NCI-H82 treated with DMSO at 0.1 percent for 48 hours (cell line): ENCODE results near the gene ABCA7.

Source experiments
- DNase-seq: peaks from one replicate; lab custom pipeline; 2025; ENCODE audit not compliant: unreplicated experiment; lab: John Stamatoyannopoulos, UW

The ABCA7 gene

GRCh38 chr19:1040476-1041271 is 767 bp downstream of the ABCA7 start:
- DNase-seq = peak; percentile 89

- no peak for DNase-seq
These were observed 1.4 kb downstream of the ABCA7 start for GRCh38 chr19:1041272-1041834.

GRCh38 chr19:1041835-1042685 is 2.2 kb downstream of the ABCA7 start:
- DNase-seq = no peak

GRCh38 chr19:1042689-1043511 is 3.0 kb downstream of the ABCA7 start:
- no peak for DNase-seq

GRCh38 chr19:1045247-1045603 is 5.3 kb downstream of the ABCA7 start:
- no peak for DNase-seq

- DNase-seq = no peak
These were observed 6.3 kb downstream of the ABCA7 start for GRCh38 chr19:1046117-1046626.

GRCh38 chr19:1046836-1047695 is 7.2 kb downstream of the ABCA7 start:
- DNase-seq = no peak

GRCh38 chr19:1047696-1048147 is 7.8 kb downstream of the ABCA7 start:
- DNase-seq = no peak

- DNase-seq = no peak
These were observed 9.2 kb downstream of the ABCA7 start for GRCh38 chr19:1049106-1049505.

- DNase-seq = no peak
These were observed 9.9 kb downstream of the ABCA7 start for GRCh38 chr19:1049800-1050199.

- DNase-seq = no peak
These were observed 11.3 kb downstream of the ABCA7 start for GRCh38 chr19:1050989-1051788.

GRCh38 chr19:1051791-1052190 is 11.9 kb downstream of the ABCA7 start:
- DNase-seq = no peak

GRCh38 chr19:1052349-1052975 is 12.6 kb downstream of the ABCA7 start:
- DNase-seq = no peak

GRCh38 chr19:1053176-1054101 is 13.5 kb downstream of the ABCA7 start:
- no peak for DNase-seq

- no peak for DNase-seq
These were observed 14.5 kb downstream of the ABCA7 start for GRCh38 chr19:1054102-1055027.

- DNase-seq = no peak
These were observed 15.1 kb downstream of the ABCA7 start for GRCh38 chr19:1055028-1055425.
